SK-N-SH treated with all-trans-retinoic acid at 6 μM for 48 hours (cell line): Measurements from ENCODE around the gene ABI1.

Experiments used
- CSDC2 ChIP-seq: fragments of 250-450 bp; sonication (Bioruptor Pico); IDR thresholded peaks from 2 replicates; pipeline ENCODE4 v1.5.0; 2020; ENCODE audit warnings: mild to moderate bottlenecking, moderate library complexity
- OSR1 ChIP-seq: fragments of 250-450 bp; sonication (Bioruptor Pico); IDR thresholded peaks from 2 replicates; pipeline ENCODE4 v1.8.0; 2022; ENCODE audit warnings: moderate library complexity, mild to moderate bottlenecking, inconsistent platforms
- RARB ChIP-seq: fragments of 250-450 bp; sonication (Bioruptor Pico); IDR thresholded peaks from 2 replicates; pipeline ENCODE4 v1.8.0; 2021; ENCODE audit warnings: mild to moderate bottlenecking, moderate library complexity
- ZC3H10 ChIP-seq: fragments of 250-450 bp; sonication (Bioruptor Pico); IDR thresholded peaks from 2 replicates; pipeline ENCODE4 v1.5.1; 2021; ENCODE audit warnings: mild to moderate bottlenecking, moderate library complexity
- ZFP30 ChIP-seq: fragments of 450-650 bp; formaldehyde crosslinking; IDR thresholded peaks from 2 replicates; pipeline ENCODE4 v1.5.0; 2022; ENCODE audit warnings: mild to moderate bottlenecking, moderate library complexity
- ZNF565 ChIP-seq: fragments of 450-650 bp; formaldehyde crosslinking; conservative IDR thresholded peaks from 2 replicates; pipeline ENCODE4 v1.5.0; 2020; ENCODE audit warnings: low read depth, mild to moderate bottlenecking, moderate library complexity
- TF ChIP-seq, protein P1 (sequence below): fragments of 250-450 bp; sonication (Bioruptor Pico); IDR thresholded peaks from 2 replicates; pipeline ENCODE4 v1.8.0; 2020; ENCODE audit warnings: mild to moderate bottlenecking, moderate library complexity, borderline replicate concordance
- TF ChIP-seq, protein P2 (sequence below): fragments of 250-450 bp; sonication (Bioruptor Pico); IDR thresholded peaks from 2 replicates; pipeline ENCODE4 v1.5.1; 2020; ENCODE audit warnings: low read depth, mild to moderate bottlenecking, moderate library complexity

DNA sequence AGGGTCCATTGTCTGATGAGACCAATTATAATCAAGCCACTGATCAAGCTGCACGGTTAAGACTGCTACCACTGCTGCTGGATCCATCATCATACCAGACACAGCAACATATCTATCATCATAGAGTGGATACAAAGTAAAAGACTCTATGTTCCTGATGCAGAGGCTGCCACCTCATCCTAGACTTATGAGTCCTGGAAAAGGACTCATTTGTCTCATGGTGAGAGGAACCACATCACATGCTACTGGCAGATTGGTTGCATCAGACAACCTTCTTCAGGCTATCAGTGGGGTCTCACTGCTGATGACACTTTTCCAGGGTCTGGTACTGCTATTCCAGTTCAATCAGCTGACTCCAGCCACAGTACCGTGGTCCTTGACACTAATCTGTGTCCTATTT, 79.0 kb downstream of the ABI1 start:
- TF ChIP-seq ZFP30 (no peak), ZNF565 (CRISPR knock-in tag) (no peak), RARB (CRISPR knock-in tag) (no peak), OSR1 (CRISPR knock-in tag) (no peak), CSDC2 (CRISPR knock-in tag) (no peak), ZC3H10 (CRISPR knock-in tag) (no peak)
- TF ChIP-seq, protein P1, sequence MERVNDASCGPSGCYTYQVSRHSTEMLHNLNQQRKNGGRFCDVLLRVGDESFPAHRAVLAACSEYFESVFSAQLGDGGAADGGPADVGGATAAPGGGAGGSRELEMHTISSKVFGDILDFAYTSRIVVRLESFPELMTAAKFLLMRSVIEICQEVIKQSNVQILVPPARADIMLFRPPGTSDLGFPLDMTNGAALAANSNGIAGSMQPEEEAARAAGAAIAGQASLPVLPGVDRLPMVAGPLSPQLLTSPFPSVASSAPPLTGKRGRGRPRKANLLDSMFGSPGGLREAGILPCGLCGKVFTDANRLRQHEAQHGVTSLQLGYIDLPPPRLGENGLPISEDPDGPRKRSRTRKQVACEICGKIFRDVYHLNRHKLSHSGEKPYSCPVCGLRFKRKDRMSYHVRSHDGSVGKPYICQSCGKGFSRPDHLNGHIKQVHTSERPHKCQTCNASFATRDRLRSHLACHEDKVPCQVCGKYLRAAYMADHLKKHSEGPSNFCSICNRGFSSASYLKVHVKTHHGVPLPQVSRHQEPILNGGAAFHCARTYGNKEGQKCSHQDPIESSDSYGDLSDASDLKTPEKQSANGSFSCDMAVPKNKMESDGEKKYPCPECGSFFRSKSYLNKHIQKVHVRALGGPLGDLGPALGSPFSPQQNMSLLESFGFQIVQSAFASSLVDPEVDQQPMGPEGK (CRISPR knock-in tag), result no peak
- TF ChIP-seq, protein P2, sequence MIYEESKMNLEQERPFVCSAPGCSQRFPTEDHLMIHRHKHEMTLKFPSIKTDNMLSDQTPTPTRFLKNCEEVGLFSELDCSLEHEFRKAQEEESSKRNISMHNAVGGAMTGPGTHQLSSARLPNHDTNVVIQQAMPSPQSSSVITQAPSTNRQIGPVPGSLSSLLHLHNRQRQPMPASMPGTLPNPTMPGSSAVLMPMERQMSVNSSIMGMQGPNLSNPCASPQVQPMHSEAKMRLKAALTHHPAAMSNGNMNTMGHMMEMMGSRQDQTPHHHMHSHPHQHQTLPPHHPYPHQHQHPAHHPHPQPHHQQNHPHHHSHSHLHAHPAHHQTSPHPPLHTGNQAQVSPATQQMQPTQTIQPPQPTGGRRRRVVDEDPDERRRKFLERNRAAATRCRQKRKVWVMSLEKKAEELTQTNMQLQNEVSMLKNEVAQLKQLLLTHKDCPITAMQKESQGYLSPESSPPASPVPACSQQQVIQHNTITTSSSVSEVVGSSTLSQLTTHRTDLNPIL, result no peak
